HG02798 (cell line): ENCODE data around the gene TEAD1.

Experiments used
- ATAC-seq: cut with Tn5 transposase; IDR thresholded peaks from one replicate; pipeline ENCODE4 v1.9.1; 2021; ENCODE audit warnings: mild to moderate bottlenecking; ENCODE audit not compliant: unreplicated experiment, poor library complexity

The TEAD1 gene

GRCh38 chr11:12729941-12730340, 55.7 kb downstream of the TEAD1 start:
- ATAC-seq, result no peak

- ATAC-seq, result no peak
These were observed 57.7 kb downstream of the TEAD1 start for GRCh38 chr11:12731841-12732336.

GRCh38 chr11:12733091-12733490, 58.9 kb downstream of the TEAD1 start:
- ATAC-seq, result no peak

DNA sequence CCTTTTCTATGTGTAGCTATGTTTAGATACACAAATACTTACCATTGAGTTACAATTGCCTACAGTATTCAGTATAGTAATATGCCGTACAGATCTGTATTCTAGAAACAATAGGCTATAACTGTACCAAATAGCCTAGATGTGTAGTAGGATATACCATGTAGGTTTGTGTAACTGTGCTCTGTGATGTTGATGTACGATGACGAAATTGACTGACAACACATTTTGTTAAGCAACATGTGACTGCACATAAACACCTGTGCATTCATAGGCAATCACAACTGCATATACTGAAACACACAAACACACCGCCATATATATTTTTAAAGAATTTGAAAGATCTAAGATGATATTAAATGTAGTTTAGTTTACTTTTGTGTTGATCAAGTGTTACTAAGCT, 60.4 kb downstream of the TEAD1 start:
- ATAC-seq, result no peak

GRCh38 chr11:12735262-12735661, 61.0 kb downstream of the TEAD1 start:
- ATAC-seq, result no peak

DNA sequence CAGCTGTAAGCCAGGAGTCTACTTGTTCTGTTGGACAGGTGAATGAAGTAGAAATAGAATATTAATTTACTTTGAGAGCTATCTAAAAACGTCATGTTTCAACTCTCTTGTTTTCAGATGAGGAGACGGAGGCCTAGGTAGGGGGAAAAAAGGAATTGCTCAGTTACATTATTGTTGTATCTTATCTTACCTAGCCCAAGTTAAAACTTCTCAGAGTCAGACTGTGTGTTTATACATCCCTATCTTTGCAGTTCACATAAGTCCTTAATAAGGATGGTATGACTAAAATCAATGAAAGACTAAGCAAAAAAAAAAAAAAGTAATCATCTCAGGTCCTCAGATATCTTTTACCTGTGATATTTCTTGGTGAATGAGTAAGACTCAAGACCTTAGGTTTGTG, 62.8 kb downstream of the TEAD1 start:
- ATAC-seq, result no peak

- no peak for ATAC-seq
These were observed 67.5 kb downstream of the TEAD1 start for GRCh38 chr11:12741671-12742216.

- ATAC-seq, result no peak
These were observed 69.7 kb downstream of the TEAD1 start for GRCh38 chr11:12743834-12744449.

DNA sequence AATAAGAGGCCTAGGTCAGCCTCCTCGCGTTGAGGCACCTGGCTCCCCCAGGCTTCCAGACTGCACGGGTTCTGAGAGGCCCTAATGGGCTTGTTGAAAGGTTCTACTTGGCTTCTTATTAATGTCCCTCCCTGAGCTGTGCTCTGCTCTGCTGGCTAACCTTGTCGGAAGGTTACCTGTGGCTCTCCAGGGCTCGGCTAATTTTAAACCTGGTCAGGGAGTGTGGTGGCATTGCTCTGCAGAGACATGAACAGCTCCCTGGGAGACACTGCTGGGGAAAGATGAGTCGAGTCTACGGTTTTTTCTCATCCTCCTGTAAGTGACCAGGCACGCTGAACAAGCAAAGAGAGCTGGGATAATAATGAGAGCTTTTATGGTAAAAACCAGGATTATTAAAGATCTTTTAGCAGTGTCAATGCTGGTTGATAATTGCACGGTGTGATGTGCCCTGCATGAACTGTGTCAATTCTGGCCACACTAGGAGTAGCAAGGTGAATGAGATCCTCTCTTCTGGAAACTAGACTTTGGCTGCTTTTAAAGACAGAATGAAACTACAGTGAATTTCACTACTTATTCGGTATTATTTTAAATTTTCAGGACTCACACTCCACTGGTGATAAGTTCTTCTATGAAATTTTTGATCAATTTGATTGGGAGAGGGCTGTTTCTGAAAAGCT, 70.7 kb downstream of the TEAD1 start:
- ATAC-seq, result no peak

- no peak for ATAC-seq
These were observed 71.6 kb downstream of the TEAD1 start for GRCh38 chr11:12745787-12746186.

DNA sequence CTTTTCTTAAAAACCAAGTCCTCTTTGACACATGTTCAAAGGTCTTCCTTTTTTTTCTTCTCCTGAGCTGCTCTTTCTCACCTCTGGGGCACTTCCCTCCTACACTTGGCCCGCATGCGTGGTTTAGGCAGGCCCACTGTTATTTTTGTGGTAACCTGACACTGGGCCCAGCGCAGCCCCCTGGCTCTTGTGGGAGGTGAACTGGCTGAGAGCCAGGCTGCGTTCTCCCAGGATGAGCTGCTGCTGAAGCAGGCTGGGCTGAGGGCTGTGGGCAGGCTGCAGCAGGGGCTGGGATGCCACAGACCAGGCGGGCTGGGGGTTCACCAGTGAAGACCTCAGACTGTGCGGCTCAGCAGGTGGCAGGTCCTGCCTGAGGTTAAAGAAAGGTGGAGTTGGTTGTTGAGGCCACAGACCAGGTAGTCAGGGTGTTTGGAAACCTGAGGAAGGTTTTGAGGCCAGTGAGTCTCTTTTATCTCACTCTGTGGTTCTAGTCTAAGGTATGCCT, 72.4 kb downstream of the TEAD1 start:
- no peak for ATAC-seq

GRCh38 chr11:12748561-12748960, 74.3 kb downstream of the TEAD1 start:
- ATAC-seq, result no peak

- ATAC-seq, result no peak
These were observed 75.2 kb downstream of the TEAD1 start for GRCh38 chr11:12749442-12749841.

GRCh38 chr11:12750181-12750580, 76.0 kb downstream of the TEAD1 start:
- no peak for ATAC-seq

DNA sequence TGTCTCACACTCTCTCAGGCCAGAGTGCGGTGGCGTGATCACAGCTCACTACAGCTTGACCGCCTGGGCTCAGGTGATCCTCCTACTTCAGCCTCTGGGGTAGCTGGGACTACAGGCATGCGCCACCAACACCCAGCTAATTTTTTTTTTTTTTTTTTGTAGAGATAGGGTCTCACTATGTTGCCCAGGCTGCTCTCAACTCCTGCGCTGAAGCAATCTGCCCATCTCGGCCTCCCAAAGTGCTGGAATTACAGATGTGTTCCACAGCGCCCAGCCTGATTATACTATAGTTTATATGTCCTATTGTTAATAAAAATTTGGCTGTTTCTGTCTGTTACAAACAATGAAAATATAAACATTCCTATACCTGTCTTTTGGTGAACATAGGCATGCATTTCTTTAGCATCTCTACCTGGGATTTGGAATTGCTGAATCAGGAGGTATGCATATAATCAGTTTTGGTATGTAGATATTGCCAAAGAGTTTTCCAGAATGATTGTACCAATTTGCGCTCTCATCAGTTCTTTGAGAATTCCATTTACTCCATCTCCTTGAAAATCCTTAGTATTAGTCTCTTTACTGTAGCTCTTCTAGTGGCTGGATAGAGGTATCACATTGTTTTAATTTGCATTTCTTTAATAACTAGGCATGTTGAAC, 78.8 kb downstream of the TEAD1 start:
- no peak for ATAC-seq

DNA sequence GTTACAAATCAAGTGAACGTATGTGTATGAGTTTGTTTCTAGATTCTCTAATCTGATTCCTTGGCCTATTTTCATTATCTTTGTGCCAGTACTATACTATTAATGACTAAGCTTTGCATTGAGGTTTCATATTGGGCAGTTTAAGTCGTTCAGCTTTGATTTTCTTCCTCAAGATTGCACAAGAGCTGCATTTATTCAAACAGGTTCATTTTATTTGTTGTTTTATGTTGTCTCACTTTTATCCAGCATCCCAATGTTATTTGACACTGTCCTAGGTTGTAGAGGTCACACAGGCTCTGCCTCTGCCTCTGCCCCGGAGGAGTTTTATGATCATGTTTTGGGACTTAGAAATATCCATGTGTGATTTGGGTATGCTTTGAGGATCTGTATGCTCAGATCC, 79.8 kb downstream of the TEAD1 start:
- no peak for ATAC-seq

DNA sequence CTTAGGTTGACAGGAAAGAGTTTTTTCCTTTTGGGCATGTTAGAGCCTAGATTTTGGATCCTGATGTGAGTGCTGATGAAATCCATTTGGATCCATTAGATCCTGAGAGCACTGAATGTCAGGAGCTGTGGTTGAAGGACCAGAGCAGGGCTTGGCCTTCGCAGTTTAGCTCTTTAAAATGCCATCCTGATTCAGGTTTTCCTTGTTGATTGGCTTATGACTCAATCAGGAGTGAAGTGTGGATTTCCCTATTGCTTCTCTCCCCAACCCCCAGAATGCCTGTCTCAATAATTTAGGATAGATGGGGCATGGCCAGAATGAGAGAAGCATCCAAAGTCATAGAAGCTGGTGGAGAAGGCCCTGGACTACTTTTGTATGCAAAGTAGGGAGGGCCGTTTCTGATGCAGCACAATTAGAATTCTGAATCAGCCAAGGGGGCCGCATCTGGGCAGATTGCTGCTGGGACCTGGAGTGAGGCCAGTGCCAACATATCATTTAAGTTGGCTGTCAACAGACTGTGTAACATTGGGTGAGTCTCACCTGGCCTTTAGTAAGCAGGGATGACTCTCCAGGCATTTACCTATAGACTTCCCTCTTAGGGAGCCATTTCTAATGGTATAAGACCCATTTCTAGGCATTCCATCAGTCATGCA, 80.5 kb downstream of the TEAD1 start:
- no peak for ATAC-seq

DNA sequence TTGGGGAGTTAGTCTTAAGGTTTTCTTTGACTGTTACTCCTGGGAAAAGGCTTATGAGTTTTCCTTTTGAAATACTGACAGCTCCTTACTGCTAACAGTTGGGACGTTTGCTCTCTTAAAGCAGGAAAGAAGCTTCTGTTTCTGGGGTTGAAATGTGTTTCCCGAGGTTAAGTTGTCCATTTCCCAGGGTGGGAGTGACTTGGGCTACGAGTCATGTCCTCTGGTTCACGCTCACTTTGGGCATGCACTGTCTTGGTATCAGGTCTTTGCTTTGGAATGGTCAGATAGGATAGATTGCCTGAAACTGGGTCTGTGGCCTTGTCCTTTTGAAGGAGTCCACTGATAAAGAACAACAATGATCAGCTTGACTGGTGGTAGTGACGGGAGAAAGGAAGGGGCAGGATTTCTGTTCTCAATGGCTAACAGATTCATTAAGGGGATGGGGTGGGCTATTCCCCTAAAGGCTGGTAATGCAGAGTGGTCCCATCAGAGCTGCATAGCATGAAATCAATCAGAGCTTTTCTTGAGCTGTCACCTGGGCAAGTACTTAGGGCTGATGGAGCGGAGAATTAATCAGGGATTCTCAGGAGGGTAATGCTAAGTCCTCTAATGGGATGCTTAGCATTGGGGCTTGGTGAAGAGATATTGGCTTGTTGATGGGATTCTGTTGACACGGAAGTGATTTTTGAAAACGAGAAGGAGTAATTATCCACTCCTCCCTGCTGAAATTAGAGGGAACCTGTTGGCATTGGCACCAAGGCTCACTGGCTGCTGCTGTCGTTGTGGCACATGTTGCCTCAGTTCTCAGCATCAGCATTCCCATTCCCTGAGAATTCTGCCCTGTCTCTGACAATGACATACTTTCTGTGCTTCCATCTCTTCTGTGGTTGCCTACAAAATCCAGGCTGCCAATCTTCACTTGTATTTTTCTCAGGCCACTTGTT, 81.6 kb downstream of the TEAD1 start:
- ATAC-seq, result no peak

- no peak for ATAC-seq
These were observed 82.2 kb downstream of the TEAD1 start for GRCh38 chr11:12756454-12756806.

DNA sequence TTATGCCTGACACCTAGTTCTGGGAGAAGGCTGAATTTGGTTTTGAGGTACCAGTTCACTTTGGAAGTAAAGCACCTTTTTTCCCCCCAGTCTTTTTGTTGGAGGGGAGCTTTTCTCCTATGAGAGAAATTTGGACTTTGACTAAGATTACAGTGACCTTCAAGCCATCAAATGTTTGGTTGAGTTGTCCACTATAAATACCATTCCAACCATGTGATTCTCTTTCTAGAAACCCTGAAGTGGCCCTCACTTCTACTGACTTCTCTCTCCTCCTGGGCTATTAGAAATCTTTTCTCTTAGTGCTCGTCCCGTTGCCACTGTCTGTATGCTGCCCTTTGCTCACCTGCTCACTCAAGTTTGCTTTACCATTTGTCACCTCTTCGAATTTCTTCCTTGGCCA, 82.6 kb downstream of the TEAD1 start:
- no peak for ATAC-seq
